ENCODE results near the gene ANTXR2. TPM values are rescaled to one million over a fixed set of nuclear protein-coding genes. Genes with fewer than 3 reads are reported as not detected.

Gene ANTXR2
- total and polyA plus RNA-seq, 9 of the 15 experiments (the other 6 are each of a cell fraction or from before 2014, with no cell fraction given): 10.1 to 83.8 (median 60.3) TPM

DNA sequence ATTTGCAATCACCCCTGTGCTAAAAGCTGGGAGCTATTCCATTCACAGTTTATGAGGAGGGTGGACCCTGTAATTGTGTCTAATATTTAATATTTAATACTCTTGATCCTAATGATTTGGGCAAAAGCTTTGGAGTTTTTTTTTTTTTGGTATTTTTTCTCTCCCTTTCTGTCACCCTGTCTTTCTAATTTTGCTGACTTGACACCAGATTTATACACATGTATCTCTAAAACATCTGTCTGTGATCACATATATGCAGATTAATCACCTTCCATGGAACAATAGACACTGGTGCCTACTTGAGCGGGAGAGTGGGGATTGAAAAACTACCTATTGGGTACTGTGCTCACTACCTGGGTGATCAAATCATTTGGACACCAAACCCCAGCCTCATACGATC is 18.7 kb upstream of the ANTXR2 start:
- no peaks in the 10 kb centered on the region for H3K9me1 ChIP-seq (ENCODE audit: control insufficient read depth, insufficient read depth, low read length)
- no peak overlapping the region for H3K4me2 ChIP-seq (ENCODE audit: insufficient read depth, low read length)
- DNase-seq (ENCODE audit: extremely low read depth in 1 of 4, low spot score in 3 of 4): no peak
- no peak for ATAC-seq
- POLR2A ChIA-PET: no interaction called here
- CTCF ChIA-PET (ENCODE audit: low intra/inter-chr PET ratio): no interaction called here
- no peaks in the 10 kb centered on the region for H3K27me3 ChIP-seq (ENCODE audit: control insufficient read depth in 2 of 2, insufficient read depth in 2 of 2, low read length in 2 of 2)
- WGBS (ENCODE audit: insufficient coverage, low coverage, missing lambda C conversion rate): 100% methylated on average over 2 of the region's 2 CpGs
- intact Hi-C loops (cut with micrococcal nuclease): no loop called here
- H3K4me1 ChIP-seq (replicated peaks in 1 of 2; ENCODE audit: control insufficient read depth in 2 of 2, insufficient read depth in 2 of 2, low read length in 2 of 2): peaks cover 0 to 8% of the 10 kb centered on the region in 2 experiments; a peak in 3 of 5 replicates
- no peak overlapping the region for H3K9ac ChIP-seq (ENCODE audit: insufficient read depth in 1 of 2, low read depth in 2 of 2, low read length in 2 of 2)
- H3K4me3 ChIP-seq: no peak overlapping the region
- no peaks in the 10 kb centered on the region for H3K36me3 ChIP-seq (ENCODE audit: control insufficient read depth, insufficient read depth, low read length)
- H4K20me1 ChIP-seq (replicated peaks; ENCODE audit: control insufficient read depth, insufficient read depth, low read length): no peaks in the 10 kb centered on the region
- no TSS peak for BruUV-seq (replicated peaks)
- H3K27ac ChIP-seq (ENCODE audit: extremely low read depth, low read depth, low read length): no peak overlapping the region
- peak; percentile 28; the same call in 1 of the 2 replicates for TF ChIP-seq MAFF (IDR thresholded peaks at IDR 0.05; ENCODE audit: low read length)
- peak; percentile 80 for TF ChIP-seq ZNF316 (IDR thresholded peaks at IDR 0.05)
- TF ChIP-seq C11orf30 (IDR thresholded peaks at IDR 0.05; ENCODE audit: low read depth): peak; percentile 59
- TF ChIP-seq ARID1B (IDR thresholded peaks at IDR 0.05): no peak
- TF ChIP-seq MAFG (tag; conservative IDR thresholded peaks at IDR 0.05): peak; percentile 41; the same call in 1 of the 2 replicates
- no peaks in the 10 kb centered on the region for H3K79me2 ChIP-seq (ENCODE audit: control insufficient read depth, insufficient read depth, low read length)
- H2AFZ ChIP-seq (ENCODE audit: low read depth, low read length): no peak overlapping the region
- FAIRE-seq: no peak
- in situ Hi-C loops (cut with MboI): no loop called here
- H3K9me3 ChIP-seq (replicated peaks; ENCODE audit: control insufficient read depth, insufficient read depth, low read depth, low read length): no peaks in the 10 kb centered on the region

DNA sequence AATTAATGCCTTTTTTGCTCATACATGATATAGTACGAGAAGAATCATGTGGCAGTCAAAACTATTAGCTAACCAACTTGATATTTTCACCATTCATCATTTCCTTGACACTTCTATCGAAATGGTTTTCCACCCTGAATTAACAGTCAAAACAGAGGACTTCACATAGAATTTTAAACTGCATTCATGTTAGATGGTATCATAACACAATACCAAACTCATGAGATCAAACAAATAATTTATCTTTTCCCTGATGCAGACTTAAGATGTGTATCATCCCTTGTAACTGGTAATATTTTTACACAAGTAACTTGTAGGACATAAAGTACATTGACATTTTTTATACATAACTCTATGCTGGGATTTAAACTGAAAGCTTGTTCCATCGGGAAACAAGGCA is 18.2 kb upstream of the ANTXR2 start:
- no peaks in the 10 kb centered on the region for H3K9me1 ChIP-seq (ENCODE audit: control insufficient read depth, insufficient read depth, low read length)
- ChIA-PET CTCF (ENCODE audit: low intra/inter-chr PET ratio) (no interaction called here), POLR2A (no interaction called here)
- ATAC-seq (no peak), FAIRE-seq (no peak), DNase-seq (ENCODE audit: extremely low read depth in 1 of 4, low spot score in 3 of 4) (no peak)
- H4K20me1 ChIP-seq (replicated peaks; ENCODE audit: control insufficient read depth, insufficient read depth, low read length): no peaks in the 10 kb centered on the region
- H3K79me2 ChIP-seq (ENCODE audit: control insufficient read depth, insufficient read depth, low read length): no peaks in the 10 kb centered on the region
- no peak overlapping the region for H3K4me2 ChIP-seq (ENCODE audit: insufficient read depth, low read length)
- H3K9ac ChIP-seq (ENCODE audit: insufficient read depth in 1 of 2, low read depth in 2 of 2, low read length in 2 of 2): no peak overlapping the region
- H3K4me3 ChIP-seq: no peak overlapping the region
- peaks cover 0 to 6% of the 10 kb centered on the region in 2 experiments; a peak in 2 of 5 replicates for H3K4me1 ChIP-seq (replicated peaks in 1 of 2; ENCODE audit: control insufficient read depth in 2 of 2, insufficient read depth in 2 of 2, low read length in 2 of 2)
- no peaks in the 10 kb centered on the region for H3K36me3 ChIP-seq (ENCODE audit: control insufficient read depth, insufficient read depth, low read length)
- in situ Hi-C loops (cut with MboI) (no loop called here), intact Hi-C loops (cut with micrococcal nuclease) (no loop called here)
- WGBS (ENCODE audit: insufficient coverage, low coverage, missing lambda C conversion rate): 78% methylated on average over 3 of the region's 3 CpGs
- BruUV-seq (replicated peaks): no TSS peak
- H3K27ac ChIP-seq (ENCODE audit: extremely low read depth, low read depth, low read length): no peak overlapping the region
- H2AFZ ChIP-seq (ENCODE audit: low read depth, low read length): no peak overlapping the region
- H3K27me3 ChIP-seq (ENCODE audit: control insufficient read depth in 2 of 2, insufficient read depth in 2 of 2, low read length in 2 of 2): no peaks in the 10 kb centered on the region; a peak in 1 of 5 replicates
- no peaks in the 10 kb centered on the region for H3K9me3 ChIP-seq (replicated peaks; ENCODE audit: control insufficient read depth, insufficient read depth, low read depth, low read length)
- TF ChIP-seq MAZ (CRISPR knock-in tag; conservative IDR thresholded peaks at IDR 0.05 in 1 of 2, IDR thresholded peaks at IDR 0.05 in 1 of 2): no peak
- no peak for TF ChIP-seq HSF4 (CRISPR knock-in tag; IDR thresholded peaks at IDR 0.05; ENCODE audit: borderline replicate concordance)
- no peak for TF ChIP-seq ZNF75A (CRISPR knock-in tag; IDR thresholded peaks at IDR 0.05)
- no peak for TF ChIP-seq FUS (optimal IDR thresholded peaks at IDR 0.05; ENCODE audit: low read depth, low read length)
- TF ChIP-seq ZNF217 (CRISPR knock-in tag; IDR thresholded peaks at IDR 0.05): no peak
- TF ChIP-seq CBFA2T2 (conservative IDR thresholded peaks at IDR 0.05): no peak
- no peak for TF ChIP-seq EP300 (IDR thresholded peaks at IDR 0.05; ENCODE audit: low read length)
- no peak for TF ChIP-seq KDM4B (IDR thresholded peaks at IDR 0.05; ENCODE audit: borderline replicate concordance in 2 of 2, low read depth in 1 of 2)
- no peak for TF ChIP-seq LEF1 (IDR thresholded peaks at IDR 0.05)
- no peak for TF ChIP-seq ARID1B (IDR thresholded peaks at IDR 0.05)
- no peak for TF ChIP-seq BRF1 (IDR thresholded peaks at IDR 0.05; ENCODE audit: borderline replicate concordance, extremely low read depth, insufficient read length)
- no peak for TF ChIP-seq CCNT2 (IDR thresholded peaks at IDR 0.05; ENCODE audit: borderline replicate concordance, extremely low read depth, insufficient read length, low read depth, low read length)
- no peak for TF ChIP-seq NFYB (IDR thresholded peaks at IDR 0.05; ENCODE audit: extremely low read depth, insufficient read length)
- TF ChIP-seq ZNF263 (CRISPR knock-in tag; IDR thresholded peaks at IDR 0.05; ENCODE audit: borderline replicate concordance): no peak
- no peak for TF ChIP-seq NELFE (IDR thresholded peaks at IDR 0.05; ENCODE audit: insufficient read depth, insufficient read length)

Measured in K562 (cell line).